IPS DF 6.9 (cell line): ENCODE measurements around the gene RIMS4.
"Not testable (repeated sequence)": the region's sequence is repeated elsewhere in the genome, so short reads cannot be mapped to it uniquely, and the experiment has no call there.

Experiments
- DNase-seq: peaks from one replicate; pipeline ENCODE4 v3.0.0-alpha.2; 2013; ENCODE audit warnings: low read depth, low spot score
- H3K27ac ChIP-seq: one replicate; pipeline ENCODE4 v1.5.1; 2013; ENCODE audit warnings: low read length, control low read depth
- H3K27me3 ChIP-seq: 2 replicates; pipeline ENCODE4 v1.6.1; 2013; ENCODE audit warnings: mild to moderate bottlenecking, low read length; ENCODE audit not compliant: control insufficient read depth, insufficient read depth
- H3K36me3 ChIP-seq: 2 replicates; pipeline ENCODE4 v1.6.1; 2013; ENCODE audit warnings: low read length; ENCODE audit not compliant: control insufficient read depth, insufficient read depth
- H3K4me1 ChIP-seq: 2 replicates; pipeline ENCODE4 v1.6.1; 2013; ENCODE audit warnings: low read length; ENCODE audit not compliant: control insufficient read depth, insufficient read depth
- H3K4me3 ChIP-seq: 2 replicates; pipeline ENCODE4 v1.5.1; 2013; ENCODE audit warnings: mild to moderate bottlenecking, low read length
- H3K9me3 ChIP-seq: 2 replicates; pipeline ENCODE4 v1.6.1; 2013; ENCODE audit warnings: low read length, inconsistent platforms; ENCODE audit not compliant: control insufficient read depth, insufficient read depth
- WGBS: extraction: QIAGEN DNeasy Blood & Tissue Kit; methylation state at CpG from one replicate; pipeline ENCODE4 v1.1.7; 2013; ENCODE audit warnings: mixed read lengths, missing lambda C conversion rate; ENCODE audit not compliant: insufficient read length, insufficient coverage; 5-methylcytosine and 5-hydroxymethylcytosine counted together

Gene RIMS4

GRCh38 chr20:44765701-44766347 lies 44.5 kb downstream of the RIMS4 start:
- DNase-seq: no peak
- Histone ChIP-seq H3K4me1 (no peaks in the 10 kb centered on the region; the same call in 1 of the 2 replicates), H3K9me3 (no peaks in the 10 kb centered on the region), H3K27ac (no peak overlapping the region), H3K4me3 (no peak overlapping the region), H3K27me3 (no peaks in the 10 kb centered on the region), H3K36me3 (no peaks in the 10 kb centered on the region)
- WGBS: no CpG with 5 or more reads among the region's 7 CpGs

- H3K4me1 ChIP-seq: no peaks in the 10 kb centered on the region; the same call in 1 of the 2 replicates
- DNase-seq: no peak
- H3K27ac ChIP-seq: no peak overlapping the region
- WGBS: no CpG with 5 or more reads among the region's 4 CpGs
- no peaks in the 10 kb centered on the region for H3K9me3 ChIP-seq
- H3K4me3 ChIP-seq: no peak overlapping the region
- H3K27me3 ChIP-seq: no peaks in the 10 kb centered on the region
- H3K36me3 ChIP-seq: no peaks in the 10 kb centered on the region
Observed at GRCh38 chr20:44765091-44765490, 45.3 kb downstream of the RIMS4 start.

GRCh38 chr20:44763798-44764197 lies 46.5 kb downstream of the RIMS4 start:
- not testable (repeated sequence) for H3K9me3 ChIP-seq, H3K4me3 ChIP-seq, DNase-seq, H3K27ac ChIP-seq, H3K4me1 ChIP-seq, H3K27me3 ChIP-seq, H3K36me3 ChIP-seq
- no CpG with 5 or more reads among the region's 3 CpGs for WGBS

GRCh38 chr20:44762466-44763140 lies 47.7 kb downstream of the RIMS4 start:
- WGBS: no CpG with 5 or more reads among the region's 10 CpGs
- H3K4me1 ChIP-seq: no peaks in the 10 kb centered on the region; the same call in 1 of the 2 replicates

GRCh38 chr20:44761423-44761822 lies 48.9 kb downstream of the RIMS4 start:
- Histone ChIP-seq H3K27ac (no peak overlapping the region), H3K4me1 (no peaks in the 10 kb centered on the region; the same call in 1 of the 2 replicates), H3K36me3 (no peaks in the 10 kb centered on the region), H3K4me3 (no peak overlapping the region), H3K27me3 (no peaks in the 10 kb centered on the region), H3K9me3 (no peaks in the 10 kb centered on the region)
- WGBS: no CpG with 5 or more reads among the region's 3 CpGs
- no peak for DNase-seq

More at GRCh38 chr20:44762466-44763140, 47.7 kb downstream of the RIMS4 start:
- Histone ChIP-seq H3K36me3 (no peaks in the 10 kb centered on the region), H3K27me3 (no peaks in the 10 kb centered on the region), H3K27ac (no peak overlapping the region), H3K4me3 (no peak overlapping the region), H3K9me3 (no peaks in the 10 kb centered on the region)
- DNase-seq: no peak

GRCh38 chr20:44759595-44759994 lies 50.8 kb downstream of the RIMS4 start:
- Histone ChIP-seq H3K27me3 (no peaks in the 10 kb centered on the region), H3K36me3 (peaks cover 3% of the 10 kb centered on the region; the same call in 1 of the 2 replicates), H3K9me3 (no peaks in the 10 kb centered on the region), H3K27ac (no peak overlapping the region), H3K4me3 (no peak overlapping the region), H3K4me1 (no peaks in the 10 kb centered on the region; the same call in 1 of the 2 replicates)
- DNase-seq: no peak
- WGBS: no CpG with 5 or more reads among the region's 1 CpG

GRCh38 chr20:44758247-44759101 lies 51.9 kb downstream of the RIMS4 start:
- H3K27ac ChIP-seq: no peak overlapping the region
- no peaks in the 10 kb centered on the region for H3K27me3 ChIP-seq
- no peak for DNase-seq
- peaks cover 3% of the 10 kb centered on the region; the same call in 1 of the 2 replicates for H3K36me3 ChIP-seq
- no peaks in the 10 kb centered on the region for H3K9me3 ChIP-seq
- no peak overlapping the region for H3K4me3 ChIP-seq
- no peaks in the 10 kb centered on the region; the same call in 1 of the 2 replicates for H3K4me1 ChIP-seq
- WGBS: no CpG with 5 or more reads among the region's 10 CpGs

GRCh38 chr20:44756956-44757355 lies 53.4 kb downstream of the RIMS4 start:
- DNase-seq: no peak
- Histone ChIP-seq H3K27ac (no peak overlapping the region), H3K27me3 (no peaks in the 10 kb centered on the region), H3K9me3 (no peaks in the 10 kb centered on the region), H3K4me3 (no peak overlapping the region), H3K4me1 (no peaks in the 10 kb centered on the region), H3K36me3 (peaks cover 3% of the 10 kb centered on the region; the same call in 1 of the 2 replicates)
- no CpG with 5 or more reads among the region's 5 CpGs for WGBS

- no peaks in the 10 kb centered on the region for H3K27me3 ChIP-seq
- WGBS: no CpG with 5 or more reads among the region's 18 CpGs
- peaks cover 3% of the 10 kb centered on the region; the same call in 1 of the 2 replicates for H3K36me3 ChIP-seq
- H3K27ac ChIP-seq: no peak overlapping the region
- no peak for DNase-seq
- H3K9me3 ChIP-seq: no peaks in the 10 kb centered on the region
- no peaks in the 10 kb centered on the region for H3K4me1 ChIP-seq
- no peak overlapping the region for H3K4me3 ChIP-seq
Observed at GRCh38 chr20:44756011-44756688, 54.2 kb downstream of the RIMS4 start.

GRCh38 chr20:44754554-44754953 lies 55.8 kb downstream of the RIMS4 start:
- H3K27me3 ChIP-seq: no peaks in the 10 kb centered on the region
- peaks cover 3% of the 10 kb centered on the region; the same call in 1 of the 2 replicates for H3K36me3 ChIP-seq
- no peak for DNase-seq
- no peaks in the 10 kb centered on the region for H3K9me3 ChIP-seq
- H3K4me3 ChIP-seq: no peak overlapping the region
- no CpG with 5 or more reads among the region's 7 CpGs for whole genome bisulfite sequencing
- no peaks in the 10 kb centered on the region for H3K4me1 ChIP-seq
- no peak overlapping the region for H3K27ac ChIP-seq
